HG03442 (cell line): Measurements from ENCODE around the gene SETD1A.
"Not testable (repeated sequence)": the region's sequence is repeated elsewhere in the genome, so short reads cannot be mapped to it uniquely, and the experiment has no call there.

ENCODE experiments used
- ATAC-seq: cut with Tn5 transposase; IDR thresholded peaks from one replicate; pipeline ENCODE4 v1.9.1; 2021; ENCODE audit warnings: mild to moderate bottlenecking, moderate library complexity; ENCODE audit not compliant: unreplicated experiment

The SETD1A gene

DNA sequence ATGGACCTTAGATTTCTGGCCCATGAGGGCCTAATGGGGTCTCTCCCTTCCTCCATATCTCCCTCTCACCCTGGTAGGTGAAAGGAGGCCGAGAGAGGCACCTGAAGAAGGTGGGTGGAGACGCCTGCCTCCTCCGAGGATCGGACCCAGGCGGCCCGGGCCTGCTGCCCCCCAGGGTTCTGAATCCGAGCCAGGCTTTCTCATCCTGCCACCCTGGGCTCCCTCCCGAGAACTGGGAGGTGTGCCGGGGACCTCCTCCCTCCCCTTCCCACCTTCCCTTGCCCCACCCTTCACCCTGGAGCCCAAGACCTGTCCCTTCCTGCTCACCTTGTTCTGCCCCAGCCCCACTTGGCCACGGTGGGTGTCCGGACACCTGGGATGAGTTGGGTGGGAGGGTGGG, 29.2 kb upstream of the SETD1A start:
- ATAC-seq = no peak

GRCh38 chr16:30929167-30929566, 28.4 kb upstream of the SETD1A start:
- ATAC-seq = no peak

GRCh38 chr16:30930160-30930571, 27.4 kb upstream of the SETD1A start:
- ATAC-seq = no peak

DNA sequence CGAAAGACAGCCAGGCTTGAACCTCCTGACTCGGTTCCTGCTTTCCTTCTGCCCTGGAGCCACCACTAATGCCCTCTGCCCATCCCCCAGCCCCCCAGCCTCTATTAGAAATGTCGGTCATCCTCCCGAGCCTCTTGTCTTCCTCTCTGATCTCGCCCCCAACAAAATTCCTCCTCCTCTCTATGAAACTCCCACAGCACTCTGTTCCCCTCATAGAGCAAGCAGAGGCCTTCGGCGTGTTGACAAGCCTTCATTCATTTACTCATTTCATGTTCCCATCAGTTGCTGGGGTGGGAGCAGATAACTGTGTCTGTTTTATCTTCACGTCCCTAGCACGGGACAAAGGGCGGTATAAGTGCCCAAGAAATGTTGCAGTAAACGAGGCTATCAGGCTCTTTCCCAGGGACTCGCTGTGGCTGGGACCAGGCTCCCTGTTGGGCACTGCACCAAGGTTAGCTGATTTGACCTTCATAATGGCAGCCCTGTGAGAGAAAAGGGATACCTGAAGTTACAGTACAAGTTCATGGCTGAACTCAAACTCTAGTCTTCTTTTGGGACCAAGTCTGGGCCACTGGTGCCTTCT, 26.4 kb upstream of the SETD1A start:
- ATAC-seq = no peak

- no peak for ATAC-seq
Measured at GRCh38 chr16:30934827-30935557, 22.6 kb upstream of the SETD1A start.

- no peak for ATAC-seq
Measured at GRCh38 chr16:30937692-30938091, 19.9 kb upstream of the SETD1A start.

- ATAC-seq = not testable (repeated sequence)
Measured at GRCh38 chr16:30939571-30939970, 18.0 kb upstream of the SETD1A start.

GRCh38 chr16:30941600-30942425, 15.7 kb upstream of the SETD1A start:
- peak; percentile 87 for ATAC-seq

DNA sequence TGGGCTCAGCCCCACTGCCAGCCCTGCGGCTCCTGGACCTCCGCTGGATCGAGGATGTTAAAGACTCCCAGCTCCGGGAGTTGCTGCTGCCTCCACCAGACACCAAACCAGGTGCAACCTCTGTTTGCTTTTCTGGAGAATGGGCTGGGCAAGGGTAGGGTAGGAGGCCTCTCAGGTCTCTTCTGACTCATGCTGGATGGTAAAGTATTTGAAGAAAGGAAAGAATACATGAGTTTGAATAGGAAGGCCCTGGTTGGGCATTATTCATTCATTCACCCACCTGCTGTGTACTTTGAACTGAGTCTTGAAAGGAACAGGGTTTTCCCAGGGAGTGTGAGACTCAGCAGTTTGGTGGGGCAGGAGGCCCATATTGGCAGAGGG, 15.1 kb upstream of the SETD1A start:
- no peak for ATAC-seq

GRCh38 chr16:30944352-30944751, 13.2 kb upstream of the SETD1A start:
- no peak for ATAC-seq

DNA sequence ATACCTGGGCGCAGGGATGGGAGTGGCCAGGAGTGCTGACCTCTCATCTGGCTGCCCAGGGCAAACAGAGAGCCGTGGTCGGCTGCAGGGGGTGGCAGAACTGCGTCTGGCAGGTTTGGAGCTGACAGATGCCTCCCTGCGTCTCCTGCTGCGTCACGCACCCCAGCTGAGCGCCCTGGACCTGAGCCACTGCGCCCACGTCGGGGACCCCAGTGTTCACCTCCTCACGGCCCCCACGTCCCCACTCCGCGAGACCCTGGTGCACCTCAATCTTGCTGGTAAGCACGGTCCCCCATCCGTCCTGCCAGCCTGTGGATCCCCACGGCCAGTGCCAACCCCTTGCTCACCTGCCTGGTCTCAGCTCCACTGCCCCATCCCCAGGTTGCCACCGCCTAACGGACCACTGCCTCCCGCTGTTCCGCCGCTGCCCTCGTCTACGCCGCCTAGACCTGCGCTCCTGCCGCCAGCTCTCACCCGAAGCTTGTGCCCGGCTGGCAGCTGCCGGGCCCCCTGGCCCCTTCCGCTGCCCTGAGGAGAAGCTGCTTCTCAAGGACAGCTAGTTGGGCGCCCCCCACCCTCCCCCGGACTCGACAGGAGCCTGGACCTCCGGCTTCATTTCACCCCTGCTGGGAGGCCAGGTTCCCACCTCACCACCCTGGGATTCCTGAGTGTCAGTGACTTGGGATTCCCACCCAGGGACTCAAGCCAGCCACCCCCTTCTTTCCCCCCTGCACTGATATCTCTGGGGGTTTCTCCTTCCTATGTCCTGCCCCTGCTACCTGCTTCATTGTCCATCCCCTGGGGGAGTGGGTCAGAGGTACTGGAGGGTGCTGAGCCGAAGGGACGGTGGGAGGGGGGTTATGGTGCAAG, 10.6 kb upstream of the SETD1A start:
- ATAC-seq = no peak

DNA sequence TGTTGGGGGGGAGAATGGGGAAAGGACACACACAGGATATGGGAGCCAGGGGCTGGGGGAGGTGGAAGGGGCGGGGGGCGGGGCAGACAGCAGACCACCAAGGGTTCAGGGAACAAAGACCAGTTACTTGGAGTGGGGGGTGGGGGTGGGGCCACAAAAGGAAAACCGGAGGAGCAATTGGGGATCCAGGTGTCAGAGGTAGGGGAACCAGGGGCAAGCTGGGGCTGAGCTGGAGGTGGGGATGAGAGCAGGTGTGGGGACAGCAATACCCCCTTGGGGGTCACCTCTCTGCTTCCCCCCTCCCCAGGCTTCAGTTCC, 10.1 kb upstream of the SETD1A start:
- no peak for ATAC-seq

GRCh38 chr16:30947859-30948666, 9.5 kb upstream of the SETD1A start:
- no peak for ATAC-seq

DNA sequence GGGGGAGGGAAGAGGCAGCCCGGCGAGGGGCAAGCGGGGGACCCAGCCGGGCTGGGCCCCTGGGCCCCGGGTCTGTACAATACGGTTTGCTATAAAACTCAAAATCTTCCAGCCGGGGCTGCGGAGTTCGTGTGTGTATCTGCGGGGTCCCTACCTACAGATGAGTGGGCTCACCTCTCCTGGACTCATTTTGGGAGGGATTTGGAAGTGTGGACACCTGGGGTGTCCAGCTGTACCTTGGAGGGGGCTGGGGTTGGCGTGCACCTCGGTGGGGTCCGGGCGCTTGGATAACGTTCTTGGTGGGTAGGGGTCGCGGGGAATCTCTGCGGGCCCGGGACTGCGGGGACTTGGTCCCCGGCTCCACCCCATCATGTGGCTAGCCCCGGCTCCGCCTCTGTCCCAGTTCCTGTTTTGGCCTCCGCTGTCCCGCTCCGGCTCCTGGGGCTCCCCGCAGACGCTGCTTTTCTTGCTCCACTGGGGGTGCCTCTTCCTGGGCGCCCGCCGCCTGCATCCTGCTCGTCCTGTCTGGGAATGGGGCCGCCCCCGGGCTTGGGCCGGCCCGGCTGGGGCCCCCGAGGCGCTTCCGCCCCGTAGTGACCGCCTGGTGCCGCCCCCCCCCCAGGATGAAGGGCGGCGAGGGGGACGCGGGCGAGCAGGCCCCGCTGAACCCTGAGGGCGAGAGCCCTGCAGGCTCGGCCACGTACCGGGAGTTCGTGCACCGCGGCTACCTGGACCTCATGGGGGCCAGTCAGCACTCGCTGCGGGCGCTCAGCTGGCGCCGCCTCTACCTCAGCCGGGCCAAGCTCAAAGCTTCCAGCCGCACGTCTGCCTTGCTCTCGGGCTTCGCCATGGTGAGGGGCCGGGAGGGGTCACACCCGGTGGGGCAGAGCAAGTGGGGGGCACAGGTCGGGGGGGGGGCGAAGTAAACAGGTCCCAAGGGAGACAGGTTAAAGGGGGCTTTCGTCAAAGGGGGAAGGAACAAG, 8.6 kb upstream of the SETD1A start, which contains the start of gene ORAI3:
TSS of gene ORAI3 (plus strand) at position 402 of the 983 bp plus-strand sequence. CDS start at position 624, 222 bp downstream.
- ATAC-seq = peak; percentile 63

GRCh38 chr16:30949650-30950515, 7.7 kb upstream of the SETD1A start:
- peak; percentile 56 for ATAC-seq

DNA sequence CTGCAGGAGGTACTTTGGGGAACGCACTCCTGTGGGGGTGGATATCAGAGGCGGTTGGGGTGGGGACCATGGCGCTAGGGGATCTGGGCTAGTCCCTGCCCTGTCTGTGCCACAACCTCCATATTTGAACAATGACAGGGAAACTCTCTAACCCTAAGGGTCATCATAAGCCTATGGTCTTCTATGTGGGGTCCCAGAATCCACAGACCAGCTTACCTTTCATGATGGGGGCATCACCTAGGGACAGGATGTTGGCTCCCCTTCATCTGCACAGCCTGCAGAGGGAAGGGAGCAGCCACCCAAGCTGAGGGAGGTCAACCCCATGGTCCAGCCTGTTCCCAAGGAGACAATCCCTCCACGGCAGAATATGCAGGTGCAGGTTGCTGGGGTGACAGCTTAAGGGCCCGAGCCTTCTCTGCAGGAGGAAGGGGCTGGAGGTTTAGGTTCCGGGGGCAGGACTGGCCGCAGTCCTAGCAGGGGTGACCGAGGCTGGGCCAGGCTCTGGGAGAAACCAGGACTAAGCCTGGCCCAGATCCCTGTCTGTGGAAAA, 7.0 kb upstream of the SETD1A start:
- no peak for ATAC-seq

GRCh38 chr16:30951193-30951592, 6.4 kb upstream of the SETD1A start:
- no peak for ATAC-seq

- ATAC-seq = no peak
Measured at GRCh38 chr16:30951750-30952149, 5.8 kb upstream of the SETD1A start.
